Epithelial cell of proximal tubule (primary cell): ENCODE data around the gene DNAJC16. TPM values are rescaled to one million over a fixed set of nuclear protein-coding genes. Genes with fewer than 3 reads are reported as not detected.
"Not testable (repeated sequence)": the region's sequence is repeated elsewhere in the genome, so short reads cannot be mapped to it uniquely, and the experiment has no call there.

Experiments
- DNase-seq: peaks from one replicate; pipeline ENCODE4 v3.0.0-alpha.2; 2011; ENCODE audit warnings: low read depth
- H3K4me3 ChIP-seq: 2 replicates; pipeline ENCODE4 v1.5.1; 2011; ENCODE audit warnings: low read depth, mild to moderate bottlenecking, low read length
- total RNA-seq: library from RNA; depleted of rRNA; stranded (reverse); fragments of >200 nt; gene quantifications from 2 replicates; pipeline ENCODE4 v1.2.3, GENCODE V29; 2015
- TF ChIP-seq, protein P1 (sequence below): conservative IDR thresholded peaks from 2 replicates; pipeline ENCODE4 v1.5.1; 2012; ENCODE audit warnings: low read depth, mild to moderate bottlenecking, low read length

The DNAJC16 gene
- total RNA-seq, 1 donor from 2014 or later = 13.5 TPM

GRCh38 chr1:15509586-15509985 lies 17.1 kb upstream of the DNAJC16 start:
- H3K4me3 ChIP-seq = no peak overlapping the region
- TF ChIP-seq, protein P1, sequence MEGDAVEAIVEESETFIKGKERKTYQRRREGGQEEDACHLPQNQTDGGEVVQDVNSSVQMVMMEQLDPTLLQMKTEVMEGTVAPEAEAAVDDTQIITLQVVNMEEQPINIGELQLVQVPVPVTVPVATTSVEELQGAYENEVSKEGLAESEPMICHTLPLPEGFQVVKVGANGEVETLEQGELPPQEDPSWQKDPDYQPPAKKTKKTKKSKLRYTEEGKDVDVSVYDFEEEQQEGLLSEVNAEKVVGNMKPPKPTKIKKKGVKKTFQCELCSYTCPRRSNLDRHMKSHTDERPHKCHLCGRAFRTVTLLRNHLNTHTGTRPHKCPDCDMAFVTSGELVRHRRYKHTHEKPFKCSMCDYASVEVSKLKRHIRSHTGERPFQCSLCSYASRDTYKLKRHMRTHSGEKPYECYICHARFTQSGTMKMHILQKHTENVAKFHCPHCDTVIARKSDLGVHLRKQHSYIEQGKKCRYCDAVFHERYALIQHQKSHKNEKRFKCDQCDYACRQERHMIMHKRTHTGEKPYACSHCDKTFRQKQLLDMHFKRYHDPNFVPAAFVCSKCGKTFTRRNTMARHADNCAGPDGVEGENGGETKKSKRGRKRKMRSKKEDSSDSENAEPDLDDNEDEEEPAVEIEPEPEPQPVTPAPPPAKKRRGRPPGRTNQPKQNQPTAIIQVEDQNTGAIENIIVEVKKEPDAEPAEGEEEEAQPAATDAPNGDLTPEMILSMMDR = no peak
- no peak for DNase-seq

DNA sequence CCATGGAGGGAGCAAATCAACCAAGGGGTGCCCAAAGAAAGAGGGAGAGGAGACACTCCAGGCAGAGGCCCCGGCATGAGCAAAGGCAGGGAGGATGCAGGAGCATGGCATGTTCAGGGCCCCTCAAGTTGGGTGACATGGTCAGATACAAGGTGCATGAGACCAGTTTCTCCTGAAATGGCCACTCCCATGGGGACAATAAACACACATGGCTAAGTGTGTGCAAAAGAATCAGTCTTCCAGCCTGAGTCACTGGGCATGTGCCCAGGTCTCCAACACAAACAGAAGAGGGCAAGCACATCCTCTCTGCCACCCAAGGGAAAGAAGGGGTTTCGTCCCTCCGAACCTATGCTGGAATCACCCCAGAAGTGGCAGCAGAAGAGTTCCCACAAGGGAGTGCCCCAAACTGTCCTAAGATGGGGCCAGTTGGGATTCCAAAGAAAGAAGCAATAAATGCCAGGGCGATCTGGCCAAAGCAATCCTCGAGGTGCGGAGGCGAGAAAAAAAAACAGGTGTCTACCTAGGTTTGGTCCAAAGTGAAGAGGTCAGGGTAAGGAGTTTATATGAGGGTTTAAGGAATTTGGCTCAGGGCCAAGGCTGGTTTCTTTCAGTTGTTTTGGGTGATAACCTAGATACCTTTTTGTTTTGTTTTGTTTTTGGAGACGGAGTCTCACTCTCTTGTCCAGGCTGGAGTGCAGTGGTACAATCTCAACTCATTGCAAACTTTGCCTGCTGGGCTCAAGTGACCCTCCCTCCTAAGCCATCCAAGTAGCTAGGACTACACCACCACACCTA lies 15.8 kb upstream of the DNAJC16 start:
- H3K4me3 ChIP-seq = no peak overlapping the region
- no peak for DNase-seq
- TF ChIP-seq, protein P1 = no peak

- TF ChIP-seq, protein P1 = no peak
- DNase-seq = no peak
Measured at GRCh38 chr1:15513192-15513591, 13.5 kb upstream of the DNAJC16 start.

DNA sequence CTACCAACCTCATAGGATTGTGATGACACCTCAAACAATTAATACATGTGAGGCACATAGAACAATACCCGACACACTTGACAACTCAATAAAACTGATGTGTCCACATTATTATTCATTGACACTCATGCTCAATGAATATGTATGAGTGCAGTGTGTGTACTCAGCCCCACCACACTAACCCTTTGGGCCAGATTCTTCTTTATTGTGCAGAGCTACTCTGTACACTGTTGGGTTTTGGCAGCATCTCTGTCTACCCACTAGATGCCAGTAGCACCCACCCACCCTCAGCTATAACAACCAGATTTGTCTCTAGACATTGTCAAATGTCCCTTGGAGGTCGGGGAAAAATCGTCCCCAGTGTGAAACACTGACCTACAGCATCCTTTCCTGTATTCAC lies 12.7 kb upstream of the DNAJC16 start:
- no peak overlapping the region for H3K4me3 ChIP-seq
- TF ChIP-seq, protein P1 = no peak
- DNase-seq = no peak

More at GRCh38 chr1:15513192-15513591, 13.5 kb upstream of the DNAJC16 start:
- H3K4me3 ChIP-seq = no peak overlapping the region

- not testable (repeated sequence) for DNase-seq, H3K4me3 ChIP-seq
Measured at GRCh38 chr1:15514557-15514956, 12.1 kb upstream of the DNAJC16 start.

DNA sequence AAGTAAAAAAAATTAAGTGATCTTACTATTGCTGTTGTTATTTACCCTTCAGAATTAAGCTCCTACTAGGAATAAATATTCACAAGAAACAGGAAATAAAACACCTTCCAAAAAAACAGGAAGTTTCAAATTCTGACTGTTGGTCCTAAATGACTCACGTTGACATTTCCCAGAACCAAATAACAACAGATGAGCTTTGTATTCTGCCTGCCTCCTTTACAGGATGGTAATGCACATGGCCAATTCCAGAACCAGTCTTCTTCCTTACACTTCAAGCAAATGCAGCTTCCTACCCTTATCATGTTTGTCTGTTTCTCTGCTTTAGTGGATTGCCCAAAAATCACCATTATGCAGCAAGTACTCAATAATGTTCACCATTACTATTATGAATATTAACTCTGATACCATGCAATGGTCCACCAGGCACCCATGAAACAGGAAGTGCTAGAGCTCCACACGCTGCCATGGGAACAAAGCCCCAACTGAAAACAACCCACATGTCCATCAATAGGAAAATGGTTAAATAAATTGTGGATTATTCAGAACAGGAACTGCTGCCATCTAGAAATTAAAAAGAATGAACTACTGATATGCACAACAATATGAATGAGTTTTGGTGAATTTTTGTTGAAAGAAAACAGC lies 11.5 kb upstream of the DNAJC16 start:
- TF ChIP-seq, protein P1 = no peak
- DNase-seq = no peak
- H3K4me3 ChIP-seq = no peak overlapping the region

DNA sequence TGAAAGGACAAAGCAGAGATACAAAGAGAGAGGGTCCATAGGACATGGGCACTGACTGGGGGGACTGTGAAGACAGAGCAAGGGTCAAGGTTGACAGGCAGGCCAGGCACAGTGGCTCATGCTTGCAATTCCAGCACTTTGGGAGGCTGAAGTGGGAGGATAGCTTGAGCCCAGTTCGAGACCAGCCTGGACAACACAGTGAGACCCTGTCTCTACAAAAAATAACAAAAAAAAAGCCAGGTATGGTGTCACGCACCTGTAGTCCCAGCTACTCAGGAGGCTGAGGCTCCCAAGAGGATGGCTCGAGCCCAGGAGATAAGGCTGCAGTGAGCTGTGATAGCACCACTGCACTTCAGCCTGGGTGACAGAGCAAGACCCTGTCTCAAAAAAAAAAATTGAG lies 7.0 kb upstream of the DNAJC16 start:
- DNase-seq = no peak
- no peak overlapping the region for H3K4me3 ChIP-seq
- TF ChIP-seq, protein P1 = no peak

DNA sequence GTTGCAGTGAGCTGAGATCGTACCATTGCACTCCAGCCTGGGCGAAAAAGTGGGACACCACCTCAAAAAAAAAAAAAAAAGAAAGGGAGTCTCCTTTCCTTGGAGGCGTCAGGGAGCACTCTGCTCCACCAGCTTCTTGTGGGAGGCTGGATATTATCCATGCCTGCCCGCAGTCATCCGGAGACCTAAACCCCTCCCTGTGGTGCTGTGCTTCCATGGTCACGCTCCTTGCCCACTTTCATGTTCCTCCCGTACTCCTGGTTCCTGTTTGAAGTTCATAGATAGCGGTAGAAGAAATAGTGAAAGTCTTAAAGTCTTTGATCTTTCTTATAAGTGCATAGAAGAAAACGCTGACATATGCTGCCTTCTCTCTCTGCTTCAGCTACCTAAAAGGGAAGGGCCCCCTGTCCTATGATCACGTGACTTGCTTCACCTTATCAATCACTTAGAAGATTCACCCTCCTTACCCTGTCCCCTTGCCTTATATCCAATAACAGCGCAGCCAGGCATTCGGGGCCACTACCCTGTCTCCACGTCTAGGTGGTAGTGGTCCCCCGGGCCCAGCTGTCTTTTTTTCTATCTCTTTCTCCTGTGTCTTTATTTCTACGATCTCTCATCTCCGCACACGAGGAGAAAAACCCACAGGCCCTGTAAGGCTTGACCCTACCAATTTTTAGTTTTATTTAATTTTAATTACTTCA lies 5.3 kb upstream of the DNAJC16 start:
- not testable (repeated sequence) for DNase-seq, H3K4me3 ChIP-seq
